Measurements from ENCODE around the gene SELENOK. TPM values are rescaled to one million over a fixed set of nuclear protein-coding genes. Genes with fewer than 3 reads are reported as not detected.

Gene SELENOK
- polyA plus RNA-seq, 1 donor from 2014 or later: 136 TPM

DNA sequence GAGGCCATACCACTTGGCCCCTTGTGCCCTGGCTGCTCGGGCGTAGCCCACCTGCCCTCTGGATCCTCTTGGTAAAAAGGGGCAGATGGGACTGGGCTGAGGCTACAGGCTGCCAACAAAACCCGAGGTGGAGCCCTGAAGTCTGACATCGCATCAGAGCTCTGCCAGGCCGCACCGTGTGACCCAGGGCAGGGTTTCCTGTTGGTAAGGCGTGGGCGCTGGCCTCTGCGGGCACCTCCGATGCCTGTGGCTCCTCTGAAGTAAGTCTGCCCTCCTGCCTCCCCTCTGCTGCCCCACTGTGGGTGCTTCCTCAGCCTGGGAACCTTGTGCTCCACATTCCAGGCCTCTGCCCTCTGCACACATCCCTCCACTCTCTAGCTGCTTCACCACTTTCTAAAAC is 54.3 kb downstream of the SELENOK start:
- Histone ChIP-seq H3K36me3 (ENCODE audit: insufficient read depth, low read length) (no peaks in the 10 kb centered on the region), H3K4me2 (ENCODE audit: low read length) (no peak overlapping the region), H4K20me1 (ENCODE audit: insufficient read depth) (no peaks in the 10 kb centered on the region), H3K4me3 (ENCODE audit: low read length) (no peak overlapping the region), H3K9ac (ENCODE audit: low read length) (no peak overlapping the region), H3F3A (ENCODE audit: insufficient read depth, low read length, poor library complexity, severe bottlenecking) (no peaks in the 10 kb centered on the region), H3K9me2 (ENCODE audit: insufficient read depth, low read length) (no peaks in the 10 kb centered on the region), H3K27ac (ENCODE audit: low read length) (no peak overlapping the region), H3K27me3 (ENCODE audit: insufficient read depth, low read depth, low read length) (no peaks in the 10 kb centered on the region), H3K79me2 (replicated peaks; ENCODE audit: insufficient read depth, low read length) (no peaks in the 10 kb centered on the region), H2AFZ (ENCODE audit: low read depth, low read length) (no peak overlapping the region), H3K9me3 (ENCODE audit: low read length) (no peaks in the 10 kb centered on the region)
- TF ChIP-seq RAD21 (conservative IDR thresholded peaks at IDR 0.05) (no peak), SMC3 (conservative IDR thresholded peaks at IDR 0.05; ENCODE audit: poor library complexity) (no peak), POLR2AphosphoS5 (IDR thresholded peaks at IDR 0.05) (no peak), MXI1 (conservative IDR thresholded peaks at IDR 0.05; ENCODE audit: poor library complexity, severe bottlenecking) (no peak), TAF1 (IDR thresholded peaks at IDR 0.05; ENCODE audit: low read depth) (no peak), EP300 (conservative IDR thresholded peaks at IDR 0.05; ENCODE audit: poor library complexity, severe bottlenecking) (no peak), EZH2 (IDR thresholded peaks at IDR 0.05; ENCODE audit: borderline replicate concordance, insufficient read depth, low read length, poor library complexity, severe bottlenecking) (no peak)
- TF ChIP-seq, protein P1, sequence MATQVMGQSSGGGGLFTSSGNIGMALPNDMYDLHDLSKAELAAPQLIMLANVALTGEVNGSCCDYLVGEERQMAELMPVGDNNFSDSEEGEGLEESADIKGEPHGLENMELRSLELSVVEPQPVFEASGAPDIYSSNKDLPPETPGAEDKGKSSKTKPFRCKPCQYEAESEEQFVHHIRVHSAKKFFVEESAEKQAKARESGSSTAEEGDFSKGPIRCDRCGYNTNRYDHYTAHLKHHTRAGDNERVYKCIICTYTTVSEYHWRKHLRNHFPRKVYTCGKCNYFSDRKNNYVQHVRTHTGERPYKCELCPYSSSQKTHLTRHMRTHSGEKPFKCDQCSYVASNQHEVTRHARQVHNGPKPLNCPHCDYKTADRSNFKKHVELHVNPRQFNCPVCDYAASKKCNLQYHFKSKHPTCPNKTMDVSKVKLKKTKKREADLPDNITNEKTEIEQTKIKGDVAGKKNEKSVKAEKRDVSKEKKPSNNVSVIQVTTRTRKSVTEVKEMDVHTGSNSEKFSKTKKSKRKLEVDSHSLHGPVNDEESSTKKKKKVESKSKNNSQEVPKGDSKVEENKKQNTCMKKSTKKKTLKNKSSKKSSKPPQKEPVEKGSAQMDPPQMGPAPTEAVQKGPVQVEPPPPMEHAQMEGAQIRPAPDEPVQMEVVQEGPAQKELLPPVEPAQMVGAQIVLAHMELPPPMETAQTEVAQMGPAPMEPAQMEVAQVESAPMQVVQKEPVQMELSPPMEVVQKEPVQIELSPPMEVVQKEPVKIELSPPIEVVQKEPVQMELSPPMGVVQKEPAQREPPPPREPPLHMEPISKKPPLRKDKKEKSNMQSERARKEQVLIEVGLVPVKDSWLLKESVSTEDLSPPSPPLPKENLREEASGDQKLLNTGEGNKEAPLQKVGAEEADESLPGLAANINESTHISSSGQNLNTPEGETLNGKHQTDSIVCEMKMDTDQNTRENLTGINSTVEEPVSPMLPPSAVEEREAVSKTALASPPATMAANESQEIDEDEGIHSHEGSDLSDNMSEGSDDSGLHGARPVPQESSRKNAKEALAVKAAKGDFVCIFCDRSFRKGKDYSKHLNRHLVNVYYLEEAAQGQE (IDR thresholded peaks at IDR 0.05; ENCODE audit: borderline replicate concordance): no peak
- TF ChIP-seq, protein P2, sequence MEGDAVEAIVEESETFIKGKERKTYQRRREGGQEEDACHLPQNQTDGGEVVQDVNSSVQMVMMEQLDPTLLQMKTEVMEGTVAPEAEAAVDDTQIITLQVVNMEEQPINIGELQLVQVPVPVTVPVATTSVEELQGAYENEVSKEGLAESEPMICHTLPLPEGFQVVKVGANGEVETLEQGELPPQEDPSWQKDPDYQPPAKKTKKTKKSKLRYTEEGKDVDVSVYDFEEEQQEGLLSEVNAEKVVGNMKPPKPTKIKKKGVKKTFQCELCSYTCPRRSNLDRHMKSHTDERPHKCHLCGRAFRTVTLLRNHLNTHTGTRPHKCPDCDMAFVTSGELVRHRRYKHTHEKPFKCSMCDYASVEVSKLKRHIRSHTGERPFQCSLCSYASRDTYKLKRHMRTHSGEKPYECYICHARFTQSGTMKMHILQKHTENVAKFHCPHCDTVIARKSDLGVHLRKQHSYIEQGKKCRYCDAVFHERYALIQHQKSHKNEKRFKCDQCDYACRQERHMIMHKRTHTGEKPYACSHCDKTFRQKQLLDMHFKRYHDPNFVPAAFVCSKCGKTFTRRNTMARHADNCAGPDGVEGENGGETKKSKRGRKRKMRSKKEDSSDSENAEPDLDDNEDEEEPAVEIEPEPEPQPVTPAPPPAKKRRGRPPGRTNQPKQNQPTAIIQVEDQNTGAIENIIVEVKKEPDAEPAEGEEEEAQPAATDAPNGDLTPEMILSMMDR (IDR thresholded peaks at IDR 0.05; ENCODE audit: poor library complexity, severe bottlenecking): no peak

DNA sequence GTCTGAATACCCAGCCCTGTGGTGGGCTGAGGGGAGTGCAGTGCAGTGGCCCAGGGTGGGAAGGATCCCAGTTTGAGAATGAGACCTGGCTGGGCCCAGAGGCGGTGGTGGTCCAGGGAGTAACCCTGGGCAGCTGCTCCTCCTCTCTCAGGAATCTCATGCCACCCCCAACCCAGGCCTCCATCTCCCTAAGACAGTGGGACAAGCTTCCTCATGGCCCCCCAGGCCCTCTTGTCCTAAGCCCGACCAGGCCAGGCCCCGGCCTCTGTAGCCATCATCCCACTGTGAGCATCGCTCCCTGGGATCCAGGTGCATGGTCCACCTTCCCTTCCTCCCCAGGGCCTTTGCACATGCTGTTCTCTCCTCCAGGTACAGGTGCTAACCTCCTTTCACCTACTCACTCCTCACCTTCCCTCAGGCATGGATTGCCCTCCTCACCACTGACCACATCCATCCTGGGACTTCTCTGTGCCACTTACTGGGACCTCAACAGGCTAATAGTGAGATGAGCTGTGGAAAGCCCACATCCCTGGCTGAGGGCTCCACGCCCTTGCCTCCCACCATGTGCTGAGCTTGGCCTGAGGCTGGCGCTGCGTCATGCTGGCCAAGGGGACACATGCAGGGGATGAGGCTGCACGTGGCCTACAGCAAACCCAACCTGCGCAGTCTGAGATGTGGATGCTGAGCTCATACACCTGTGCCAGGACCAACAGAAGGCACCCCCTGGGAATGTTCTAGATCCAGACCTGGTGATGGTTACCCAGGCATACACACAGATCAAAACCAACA is 55.4 kb downstream of the SELENOK start:
- no peak overlapping the region for H3K4me2 ChIP-seq (ENCODE audit: low read length)
- no peaks in the 10 kb centered on the region for H3K9me2 ChIP-seq (ENCODE audit: insufficient read depth, low read length)
- H3K4me3 ChIP-seq (ENCODE audit: low read length): no peak overlapping the region
- H3K27me3 ChIP-seq (ENCODE audit: insufficient read depth, low read depth, low read length): no peaks in the 10 kb centered on the region
- H3K36me3 ChIP-seq (ENCODE audit: insufficient read depth, low read length): no peaks in the 10 kb centered on the region
- no peaks in the 10 kb centered on the region for H4K20me1 ChIP-seq (ENCODE audit: insufficient read depth)
- no peaks in the 10 kb centered on the region for H3K9me3 ChIP-seq (ENCODE audit: low read length)
- TF ChIP-seq, protein P1 (IDR thresholded peaks at IDR 0.05; ENCODE audit: borderline replicate concordance): no peak
- no peak for TF ChIP-seq EP300 (conservative IDR thresholded peaks at IDR 0.05; ENCODE audit: poor library complexity, severe bottlenecking)
- no peak for TF ChIP-seq MXI1 (conservative IDR thresholded peaks at IDR 0.05; ENCODE audit: poor library complexity, severe bottlenecking)
- H3F3A ChIP-seq (ENCODE audit: insufficient read depth, low read length, poor library complexity, severe bottlenecking): no peaks in the 10 kb centered on the region
- H3K27ac ChIP-seq (ENCODE audit: low read length): no peak overlapping the region
- no peak overlapping the region for H3K9ac ChIP-seq (ENCODE audit: low read length)
- H2AFZ ChIP-seq (ENCODE audit: low read depth, low read length): no peak overlapping the region
- H3K79me2 ChIP-seq (replicated peaks; ENCODE audit: insufficient read depth, low read length): no peaks in the 10 kb centered on the region
